DMS 273 (cell line): ENCODE measurements around the gene MDFIC2.
"Not testable (repeated sequence)": the region's sequence is repeated elsewhere in the genome, so short reads cannot be mapped to it uniquely, and the experiment has no call there.

ENCODE experiments used
- DNase-seq: peaks from one replicate; lab custom pipeline; 2025; ENCODE audit not compliant: unreplicated experiment; lab: John Stamatoyannopoulos, UW

The MDFIC2 gene

GRCh38 chr3:70312336-70312735, at the start of gene MDFIC2:
Gene MDFIC2 (minus strand): TSS chr3:70312638. CDS start chr3:70311973, 665 bp downstream.
- DNase-seq = no peak

DNA sequence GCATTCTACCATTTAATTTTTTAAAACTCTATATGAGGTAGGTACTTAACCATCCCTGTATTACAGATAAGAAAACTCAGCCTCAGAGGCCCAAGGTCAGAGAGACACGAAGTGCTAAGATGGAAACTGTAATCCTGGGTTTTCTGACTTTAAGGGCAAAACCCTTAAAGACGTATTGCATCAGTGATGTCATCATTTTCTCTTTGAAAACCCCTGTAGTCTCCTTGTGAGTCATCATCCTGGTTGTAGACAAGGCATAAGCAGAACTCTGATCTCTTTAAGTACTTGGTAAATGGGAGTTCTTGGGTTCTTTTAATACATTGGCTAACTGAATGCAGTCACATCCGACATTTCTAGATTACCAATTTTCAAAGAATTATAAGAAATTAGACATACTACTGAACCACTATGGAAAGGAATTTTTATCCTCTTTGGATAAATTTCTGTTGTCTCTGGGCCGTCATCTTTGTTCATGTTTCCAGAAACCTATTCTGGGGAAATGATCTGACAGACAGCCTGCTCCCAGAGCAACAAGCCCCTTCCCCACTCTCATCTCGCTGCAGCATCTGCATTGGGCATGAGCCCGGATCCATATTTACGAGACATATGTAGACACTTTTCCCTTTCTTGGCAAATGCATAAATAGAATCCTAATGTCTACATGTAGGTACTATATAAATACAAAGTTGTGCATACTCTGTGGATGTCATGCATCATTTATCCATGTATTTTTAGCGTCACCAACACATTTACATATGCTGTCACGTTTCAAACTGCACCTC, 48.7 kb upstream of the MDFIC2 start:
- no peak for DNase-seq

DNA sequence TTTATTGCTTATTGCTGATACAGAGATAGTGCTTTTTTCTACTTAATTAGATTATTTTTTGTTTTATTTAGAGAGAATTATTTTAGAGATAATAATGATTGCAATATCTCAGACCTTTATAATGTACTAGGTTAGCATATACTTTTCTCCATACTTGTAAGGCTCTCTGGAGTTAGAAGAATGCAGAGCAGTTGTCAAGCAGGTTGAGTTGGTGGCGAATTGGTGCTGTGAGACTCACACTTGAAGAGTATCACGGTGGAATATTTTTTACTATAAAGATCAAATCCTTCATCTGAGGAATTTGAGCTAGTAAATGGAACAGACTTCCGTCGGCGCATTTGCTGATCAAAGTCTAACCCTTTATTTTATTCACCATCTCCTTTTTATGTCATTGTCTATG, 47.3 kb upstream of the MDFIC2 start:
- DNase-seq = no peak

- DNase-seq = peak; percentile 39
These were observed 46.6 kb upstream of the MDFIC2 start for GRCh38 chr3:70358978-70359580.

DNA sequence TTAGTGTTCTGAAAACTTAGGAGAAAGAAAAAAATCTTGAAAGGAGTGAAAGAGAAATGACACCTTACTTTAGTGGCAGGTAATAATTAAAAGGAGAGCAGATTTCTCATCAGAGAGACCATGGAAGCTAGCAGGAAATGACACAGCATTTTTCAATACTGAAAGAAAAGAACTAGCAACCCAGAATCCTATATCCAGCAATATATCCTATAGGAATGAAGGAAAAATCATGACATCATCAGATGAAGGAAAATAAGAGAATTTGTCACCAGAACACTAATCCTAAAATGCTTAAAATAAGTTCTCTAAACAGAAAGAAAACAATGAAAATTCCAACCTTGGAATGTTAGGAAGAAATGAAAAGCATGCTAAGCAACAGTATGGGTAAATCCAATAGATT, 39.8 kb upstream of the MDFIC2 start:
- DNase-seq = no peak

DNA sequence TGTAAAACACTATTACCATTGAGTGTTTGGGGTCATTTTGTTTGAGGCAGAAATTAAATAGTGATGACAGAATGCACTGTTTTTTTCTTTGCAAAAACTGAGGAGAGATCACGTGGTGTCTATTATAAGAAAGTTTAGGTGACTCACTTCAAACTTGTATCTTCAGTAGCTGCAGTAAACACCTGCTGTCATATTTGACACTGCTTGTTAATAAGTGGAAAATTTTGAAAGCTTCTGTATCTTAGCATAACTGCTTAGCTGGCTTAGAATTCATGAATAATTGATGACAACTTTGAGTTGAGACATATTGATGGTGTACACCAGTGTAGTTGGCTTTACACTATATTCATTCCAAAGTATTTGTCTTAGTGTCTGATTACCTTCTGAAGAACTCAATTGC, 29.7 kb upstream of the MDFIC2 start:
- DNase-seq = peak; percentile 16

DNA sequence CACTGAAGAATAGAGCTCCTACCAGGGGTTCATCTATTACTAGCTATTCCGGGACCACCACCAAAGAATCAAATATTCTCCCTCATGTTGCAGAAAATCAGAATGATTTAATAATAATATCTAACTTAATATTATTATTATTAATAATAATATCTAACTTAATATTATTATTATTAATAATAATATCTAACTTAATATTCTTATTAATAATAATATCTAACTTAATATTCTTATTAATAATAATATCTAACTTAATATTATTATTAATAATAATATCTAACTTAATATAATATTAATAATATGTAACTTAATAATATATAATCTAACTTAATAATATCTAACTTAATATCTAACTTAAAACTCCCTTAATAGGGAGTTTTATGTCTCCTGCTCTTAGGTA, 24.4 kb upstream of the MDFIC2 start:
- not testable (repeated sequence) for DNase-seq

DNA sequence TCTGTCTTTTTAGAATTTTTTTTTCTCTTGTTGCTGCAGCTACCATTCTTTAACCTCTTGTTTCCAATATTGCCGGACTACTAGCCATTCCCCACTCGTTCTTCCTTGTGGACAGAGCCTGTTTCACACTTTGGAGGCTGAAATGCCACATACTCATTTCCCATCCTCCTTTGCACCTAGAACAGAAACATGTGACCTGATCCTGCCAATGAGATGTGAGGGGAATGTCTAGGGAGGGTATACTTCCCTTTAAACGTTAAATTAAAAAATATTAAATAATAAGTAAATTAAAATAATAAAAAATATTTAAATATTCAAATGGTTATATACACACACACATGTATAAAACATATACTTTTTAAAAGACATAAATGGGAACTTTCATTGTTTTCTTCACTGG, 20.6 kb upstream of the MDFIC2 start:
- DNase-seq = no peak

DNA sequence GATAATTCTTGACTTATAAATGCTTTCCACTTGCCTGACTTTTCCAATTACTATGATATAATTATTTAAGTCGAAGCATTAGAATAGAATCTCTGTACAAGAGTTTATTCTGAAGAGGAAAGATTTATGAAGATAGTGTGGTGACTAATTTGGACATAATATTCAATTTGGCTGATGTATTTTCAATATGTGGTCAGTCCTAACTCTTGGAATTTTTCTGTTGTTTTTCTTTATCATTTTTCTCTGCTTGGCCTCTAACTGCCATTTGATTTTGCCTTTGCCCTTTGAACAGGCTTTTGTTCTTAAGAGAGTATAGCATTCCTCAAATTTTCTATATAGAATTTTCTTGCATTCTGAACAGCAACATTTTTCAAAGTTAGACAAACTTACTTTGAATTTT, 2.6 kb upstream of the MDFIC2 start:
- no peak for DNase-seq

- no peak for DNase-seq
These were observed 1.6 kb downstream of the MDFIC2 start for GRCh38 chr3:70310809-70311208.

DNA sequence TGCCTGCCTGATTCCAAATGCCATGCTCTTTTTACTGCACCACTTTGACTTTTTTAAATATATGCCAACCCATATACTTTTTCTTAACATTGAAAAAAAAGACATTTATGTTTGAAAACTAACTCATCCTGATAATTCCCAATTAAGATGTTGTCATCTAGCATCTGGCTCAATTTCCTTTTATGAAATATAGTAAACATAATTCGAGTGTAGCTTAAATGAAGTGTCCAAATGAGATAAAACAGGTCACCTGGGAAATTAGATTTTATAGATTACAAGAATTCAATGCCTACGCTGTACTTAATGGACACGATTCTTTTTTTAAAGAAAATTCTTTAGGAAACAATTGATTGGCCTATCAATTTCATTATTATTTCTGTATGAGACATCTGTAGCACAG, 2.8 kb downstream of the MDFIC2 start:
- no peak for DNase-seq

DNA sequence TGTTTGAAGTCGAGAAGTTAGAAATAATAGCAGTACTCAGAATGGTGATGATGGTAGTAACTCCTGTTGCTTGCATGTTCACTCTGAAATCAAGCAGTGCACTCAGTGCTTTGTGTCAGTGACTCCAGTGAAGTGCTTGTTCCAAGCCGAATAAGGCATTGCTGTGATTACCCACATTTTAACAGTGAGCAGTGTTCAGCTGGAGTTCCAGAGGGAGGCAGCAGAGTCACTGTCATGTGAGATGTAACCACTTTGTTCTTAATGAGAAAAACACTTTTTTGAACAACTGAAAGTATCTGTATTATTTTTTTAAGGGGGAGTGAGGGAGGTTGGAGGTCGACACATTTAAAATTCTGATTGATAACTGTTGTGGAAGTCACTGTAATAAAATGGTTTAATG, 3.7 kb downstream of the MDFIC2 start:
- DNase-seq = peak; percentile 41

DNA sequence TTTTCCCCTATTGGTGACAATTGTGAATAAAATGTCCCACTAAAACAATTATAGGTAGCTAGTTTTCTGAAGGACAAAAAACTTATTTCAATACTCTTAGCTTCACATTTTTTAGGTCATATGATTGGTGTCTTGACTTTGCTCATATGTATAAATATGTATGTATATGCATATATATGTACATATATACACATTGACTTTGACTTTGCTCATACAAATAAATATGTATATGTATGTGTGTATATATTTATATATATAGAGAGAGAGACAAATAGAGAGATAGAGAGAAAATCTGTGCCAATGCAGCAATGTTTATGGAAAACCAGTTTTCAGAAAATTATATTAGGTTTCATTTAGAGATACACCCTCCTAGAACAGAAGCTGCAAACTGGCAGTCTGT, 5.7 kb downstream of the MDFIC2 start:
- no peak for DNase-seq

- DNase-seq = no peak
These were observed 14.1 kb downstream of the MDFIC2 start for GRCh38 chr3:70298385-70298784.

DNA sequence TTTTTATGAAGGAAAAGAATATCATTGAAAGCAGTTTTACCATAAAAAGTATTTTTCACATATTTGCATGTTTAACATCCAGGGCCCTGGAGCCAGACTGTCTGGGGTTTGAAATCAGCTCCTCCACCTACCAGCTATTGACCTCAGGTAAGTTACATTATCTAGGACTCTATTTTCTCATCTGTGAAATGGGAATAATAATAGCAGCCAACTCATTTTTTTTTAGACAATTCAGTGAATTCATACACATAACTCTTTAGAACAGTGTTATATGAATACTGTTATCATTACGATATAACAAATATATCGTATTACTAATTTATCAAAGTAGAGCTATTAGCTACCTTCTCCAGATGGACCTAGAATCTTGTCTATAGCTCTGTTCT, 21.3 kb downstream of the MDFIC2 start:
- no peak for DNase-seq

GRCh38 chr3:70290431-70291096, 21.9 kb downstream of the MDFIC2 start:
- not testable (repeated sequence) for DNase-seq

GRCh38 chr3:70281663-70282062, 30.8 kb downstream of the MDFIC2 start:
- no peak for DNase-seq

GRCh38 chr3:70277304-70277703, 35.1 kb downstream of the MDFIC2 start:
- no peak for DNase-seq

- DNase-seq = no peak
These were observed 35.5 kb downstream of the MDFIC2 start for GRCh38 chr3:70276901-70277300.

- peak; percentile 29 for DNase-seq
These were observed 38.9 kb downstream of the MDFIC2 start for GRCh38 chr3:70273492-70273891.

- no peak for DNase-seq
These were observed 39.6 kb downstream of the MDFIC2 start for GRCh38 chr3:70272798-70273197.

DNA sequence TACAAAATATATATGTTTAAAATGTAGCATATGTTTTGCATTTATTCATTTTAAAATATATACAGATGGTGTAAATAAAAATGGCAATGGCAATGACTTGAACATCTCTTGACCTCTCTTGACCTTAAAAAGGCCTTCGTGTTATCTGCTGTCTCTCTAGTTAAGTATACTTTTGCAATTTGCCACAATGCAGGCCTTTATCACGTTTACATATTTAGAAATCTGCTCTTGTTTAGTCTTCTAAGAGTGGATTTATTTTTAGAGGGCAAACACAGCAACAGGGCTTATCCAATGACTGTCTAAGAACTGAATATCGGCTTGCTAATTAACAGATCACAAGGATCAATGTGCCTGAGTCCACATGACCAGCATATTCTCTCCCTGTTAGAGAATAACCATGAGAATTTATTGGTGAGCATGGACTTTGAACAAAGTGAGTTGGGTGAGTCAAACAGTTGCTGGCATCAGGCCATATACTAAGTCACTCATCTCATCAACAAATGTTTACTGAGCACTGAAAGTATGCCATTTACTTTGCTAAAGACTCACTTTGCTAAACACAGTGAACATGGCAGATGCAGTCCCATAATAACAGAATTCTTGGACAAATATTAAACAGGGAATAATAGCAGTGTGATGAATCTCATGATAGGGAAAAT, 48.2 kb downstream of the MDFIC2 start:
- no peak for DNase-seq
